Brain microvascular endothelial cell (primary cell): ENCODE results near the gene ADORA1.

Source experiments
- DNase-seq: peaks from one replicate; pipeline ENCODE4 v3.0.0-alpha.2; 2020
- H3K27ac ChIP-seq: fragments of 250-450 bp; sonication (Bioruptor Pico); 2 replicates; pipeline ENCODE4 v1.5.1; 2020; ENCODE audit warnings: mild to moderate bottlenecking, moderate library complexity
- H3K27me3 ChIP-seq: fragments of 250-450 bp; sonication (Bioruptor Pico); replicated peaks from 2 replicates; pipeline ENCODE4 v1.5.1; 2020; ENCODE audit warnings: mild to moderate bottlenecking
- H3K36me3 ChIP-seq: fragments of 250-450 bp; sonication (Bioruptor Pico); replicated peaks from 2 replicates; pipeline ENCODE4 v1.5.1; 2020; ENCODE audit warnings: mild to moderate bottlenecking
- H3K4me3 ChIP-seq: 2 replicates; pipeline ENCODE4 v1.5.1; 2011; ENCODE audit warnings: low read depth, mild to moderate bottlenecking, control low read depth, low read length, moderate library complexity
- in situ Hi-C: cut with HindIII; loops from 2 replicates; pipeline ENCODE4 v1.10.0; 2017; ENCODE audit warnings: low sequenced_read_pairs, low pct_ligation_motif_present
- TF ChIP-seq, protein P1 (sequence below): IDR thresholded peaks from 2 replicates; pipeline ENCODE4 v1.5.1; 2011; ENCODE audit warnings: low read depth, mild to moderate bottlenecking, moderate library complexity, low read length, control low read depth, inconsistent platforms; ENCODE audit errors: missing control alignments

Gene ADORA1

DNA sequence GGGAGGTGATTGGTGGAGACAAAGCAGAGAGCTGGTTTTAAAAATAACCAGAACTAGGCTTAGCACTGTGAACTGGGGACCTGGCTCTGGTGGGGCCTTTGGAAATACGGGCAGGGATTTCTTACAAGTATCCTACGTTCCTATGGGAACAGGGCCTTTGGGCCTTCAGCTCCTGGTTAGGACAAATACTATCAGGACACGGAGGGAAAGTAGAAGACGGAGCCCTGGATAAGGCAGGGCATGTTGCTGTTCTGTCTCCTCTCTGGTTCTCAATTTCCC is 36.4 kb upstream of the ADORA1 start:
- H3K4me3 ChIP-seq: no peak overlapping the region
- H3K27me3 ChIP-seq: no peaks in the 10 kb centered on the region
- no peak for DNase-seq
- no peak overlapping the region for H3K27ac ChIP-seq
- in situ Hi-C loops: no loop called here
- TF ChIP-seq, protein P1, sequence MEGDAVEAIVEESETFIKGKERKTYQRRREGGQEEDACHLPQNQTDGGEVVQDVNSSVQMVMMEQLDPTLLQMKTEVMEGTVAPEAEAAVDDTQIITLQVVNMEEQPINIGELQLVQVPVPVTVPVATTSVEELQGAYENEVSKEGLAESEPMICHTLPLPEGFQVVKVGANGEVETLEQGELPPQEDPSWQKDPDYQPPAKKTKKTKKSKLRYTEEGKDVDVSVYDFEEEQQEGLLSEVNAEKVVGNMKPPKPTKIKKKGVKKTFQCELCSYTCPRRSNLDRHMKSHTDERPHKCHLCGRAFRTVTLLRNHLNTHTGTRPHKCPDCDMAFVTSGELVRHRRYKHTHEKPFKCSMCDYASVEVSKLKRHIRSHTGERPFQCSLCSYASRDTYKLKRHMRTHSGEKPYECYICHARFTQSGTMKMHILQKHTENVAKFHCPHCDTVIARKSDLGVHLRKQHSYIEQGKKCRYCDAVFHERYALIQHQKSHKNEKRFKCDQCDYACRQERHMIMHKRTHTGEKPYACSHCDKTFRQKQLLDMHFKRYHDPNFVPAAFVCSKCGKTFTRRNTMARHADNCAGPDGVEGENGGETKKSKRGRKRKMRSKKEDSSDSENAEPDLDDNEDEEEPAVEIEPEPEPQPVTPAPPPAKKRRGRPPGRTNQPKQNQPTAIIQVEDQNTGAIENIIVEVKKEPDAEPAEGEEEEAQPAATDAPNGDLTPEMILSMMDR: no peak
- no peaks in the 10 kb centered on the region for H3K36me3 ChIP-seq

DNA sequence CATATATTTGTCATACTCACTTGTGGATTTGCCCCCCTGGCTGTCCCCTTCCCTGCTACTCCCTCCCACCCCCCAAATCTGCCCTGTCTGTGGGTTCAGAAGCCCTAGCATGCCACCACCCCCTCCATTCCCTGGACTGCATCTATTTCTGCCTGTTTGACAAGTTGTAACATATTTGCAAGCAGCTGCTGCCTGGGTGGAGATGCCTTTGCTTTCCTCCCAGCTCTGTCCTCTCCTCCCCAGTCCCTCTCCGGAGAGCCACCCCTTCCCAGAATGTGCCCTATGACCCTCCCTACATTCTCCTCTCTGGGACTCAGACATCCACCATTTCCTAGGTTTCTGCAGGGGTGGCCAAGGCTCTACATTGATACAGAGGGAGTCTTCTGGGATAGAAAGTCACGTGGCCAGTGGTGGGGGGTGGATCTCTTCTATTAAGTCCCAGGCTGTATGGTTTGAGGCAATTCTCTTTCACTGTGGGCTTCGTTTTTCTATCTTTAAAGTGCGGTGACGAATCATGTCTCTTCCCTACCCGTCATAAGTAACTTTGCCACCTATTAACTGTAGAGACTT is 35.7 kb upstream of the ADORA1 start:
- no peak for DNase-seq
- no peak overlapping the region for H3K27ac ChIP-seq
- TF ChIP-seq, protein P1: no peak
- in situ Hi-C loops: no loop called here
- no peak overlapping the region for H3K4me3 ChIP-seq
- H3K27me3 ChIP-seq: no peaks in the 10 kb centered on the region
- no peaks in the 10 kb centered on the region for H3K36me3 ChIP-seq

DNA sequence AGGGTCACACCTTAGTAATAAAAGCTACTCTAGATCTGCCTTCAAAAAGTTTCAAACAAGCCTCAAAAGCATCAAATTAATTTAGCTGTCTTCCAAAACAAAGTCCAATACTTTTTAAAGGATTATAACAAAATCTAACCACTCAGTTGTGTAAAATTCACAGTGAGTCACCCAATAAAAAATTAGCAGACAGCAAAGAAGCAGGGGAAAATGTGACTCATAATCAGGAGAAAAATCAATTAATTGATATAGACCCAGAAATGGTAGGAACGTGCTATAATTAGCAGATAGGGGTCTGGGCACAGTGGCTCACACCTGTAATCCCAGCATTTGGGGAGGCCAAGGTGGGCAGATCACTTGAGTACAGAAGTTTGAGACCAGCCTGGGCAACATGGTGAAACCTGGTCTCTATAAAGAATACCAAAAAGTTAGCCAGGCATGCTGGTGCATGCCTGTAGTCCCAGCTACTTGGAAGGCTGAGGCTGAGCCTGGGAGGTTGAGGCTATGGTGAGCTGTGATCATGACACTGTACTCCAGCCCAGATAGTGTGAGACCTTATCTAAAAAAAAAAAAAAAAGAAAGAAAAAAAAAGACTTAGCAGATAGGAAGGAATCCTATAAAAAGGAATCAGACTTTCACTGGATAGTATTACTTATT is 33.6 kb upstream of the ADORA1 start:
- no peak for DNase-seq
- TF ChIP-seq, protein P1: no peak
- Histone ChIP-seq H3K27me3 (no peaks in the 10 kb centered on the region), H3K36me3 (no peaks in the 10 kb centered on the region), H3K4me3 (no peak overlapping the region), H3K27ac (no peak overlapping the region)
- in situ Hi-C loops: no loop called here

DNA sequence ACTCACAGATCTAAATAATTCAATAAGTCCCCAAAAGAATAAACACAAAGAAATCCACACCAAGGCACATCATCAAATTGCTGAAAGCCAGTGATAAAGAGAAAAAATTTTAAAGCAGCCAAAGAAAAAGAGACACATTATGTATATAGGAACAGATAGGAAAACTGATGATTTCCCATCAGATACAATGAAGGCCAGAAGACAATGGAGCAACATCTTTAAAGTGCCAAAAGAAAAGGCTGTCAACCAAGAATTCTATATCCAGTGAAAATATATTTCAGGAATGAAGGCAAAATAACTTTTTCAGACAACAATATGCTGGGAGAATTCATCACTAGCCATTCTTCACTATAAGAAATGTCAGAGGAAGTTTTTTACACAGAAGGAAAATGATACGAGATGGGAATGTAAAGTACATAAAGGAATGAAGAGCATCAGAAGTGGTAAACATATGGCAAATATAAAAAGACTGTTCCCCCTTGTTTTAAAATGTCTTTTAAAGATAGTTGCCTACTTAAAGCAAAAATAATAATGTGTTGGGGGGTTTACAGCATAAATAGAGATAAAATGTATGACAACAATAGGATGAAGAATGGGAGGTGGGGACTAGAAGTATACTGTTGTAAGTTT is 32.4 kb upstream of the ADORA1 start:
- TF ChIP-seq, protein P1: no peak
- Histone ChIP-seq H3K4me3 (no peak overlapping the region), H3K27ac (no peak overlapping the region), H3K36me3 (no peaks in the 10 kb centered on the region), H3K27me3 (peaks cover 4% of the 10 kb centered on the region)
- in situ Hi-C loops: no loop called here
- DNase-seq: no peak

DNA sequence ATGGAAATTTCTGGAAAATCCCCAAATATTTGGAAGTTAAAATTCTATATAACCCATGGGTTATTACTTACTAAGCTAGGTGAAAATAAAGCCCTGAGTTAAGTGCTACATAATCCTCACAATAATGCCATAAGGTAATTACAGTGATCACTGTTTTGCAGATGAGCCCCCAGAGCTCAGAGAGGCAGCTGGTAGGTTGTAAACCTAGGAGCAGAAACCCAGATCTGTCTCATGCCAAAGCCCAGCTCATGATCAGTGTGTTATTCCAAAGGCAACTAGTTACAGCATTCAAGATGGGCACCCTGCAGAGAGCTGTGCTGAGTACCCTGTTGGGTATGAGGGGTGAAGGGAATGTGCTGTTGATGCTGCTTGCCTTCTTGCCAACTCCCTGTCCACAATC is 31.0 kb upstream of the ADORA1 start:
- peaks cover 4% of the 10 kb centered on the region for H3K27me3 ChIP-seq
- no peak for DNase-seq
- TF ChIP-seq, protein P1: no peak
- in situ Hi-C loops: no loop called here
- no peak overlapping the region for H3K4me3 ChIP-seq
- H3K27ac ChIP-seq: no peak overlapping the region
- no peaks in the 10 kb centered on the region for H3K36me3 ChIP-seq
